PC-3 (cell line): ENCODE results near the gene IFITM5. TPM values are rescaled to one million over a fixed set of nuclear protein-coding genes. Genes with fewer than 3 reads are reported as not detected.

Source experiments
- ATAC-seq: fragments of 200-7000 bp; cut with Tn5 transposase; 2 replicates; pipeline ENCODE4 v1.9.1; 2020; ENCODE audit warnings: mild to moderate bottlenecking, moderate library complexity
- BruUV-seq: library from RNA; stranded (reverse); fragments of 400-500 nt; replicated peaks from 2 replicates; lab custom pipeline; 2021; lab: Mats Ljungman, UMichigan
- CTCF ChIA-PET: fragments of 300-600 bp; sonication (Branson Sonifier 250); formaldehyde crosslinking; loops from one replicate; lab custom pipeline; 2022; ENCODE audit warnings: antibody characterized with exemption; lab: Charles Lee
- POLR2A ChIA-PET: fragments of 300-600 bp; sonication (Branson Sonifier 250); formaldehyde crosslinking; loops from one replicate; lab custom pipeline; 2022; ENCODE audit warnings: antibody characterized with exemption; ENCODE audit not compliant: unreplicated experiment; lab: Charles Lee
- DNase-seq: peaks from one replicate; pipeline ENCODE4 v3.0.0-alpha.2; 2015
- H2AFZ ChIP-seq: fragments of 300-600 bp; sonication (generic); 2 replicates; pipeline ENCODE4 v1.6.0; 2016; ENCODE audit warnings: antibody characterized with exemption, low read length
- H3F3A ChIP-seq: fragments of 300-600 bp; sonication (generic); one replicate; pipeline ENCODE4 v1.6.0; 2017; ENCODE audit warnings: antibody characterized with exemption, low read length, control low read depth, mild to moderate bottlenecking; ENCODE audit not compliant: unreplicated experiment
- H3K27ac ChIP-seq: fragments of 300-600 bp; sonication (generic); 2 replicates; pipeline ENCODE4 v1.5.1; 2016; ENCODE audit warnings: mild to moderate bottlenecking, low read length
- H3K27me3 ChIP-seq: fragments of 300-600 bp; sonication (generic); 2 replicates; pipeline ENCODE4 v1.6.1; 2016; ENCODE audit warnings: low read length, mixed read lengths
- H3K36me3 ChIP-seq: fragments of 300-600 bp; sonication (generic); 2 replicates; pipeline ENCODE4 v1.6.1; 2016; ENCODE audit warnings: low read depth, mixed run types, low read length, mixed read lengths
- H3K4me1 ChIP-seq: fragments of 300-600 bp; sonication (generic); 2 replicates; pipeline ENCODE4 v1.5.1; 2016; ENCODE audit warnings: low read length; ENCODE audit not compliant: insufficient read depth
- H3K4me2 ChIP-seq: fragments of 300-600 bp; sonication (generic); 2 replicates; pipeline ENCODE4 v1.6.0; 2016; ENCODE audit warnings: low read length
- H3K4me3 ChIP-seq: fragments of 300-600 bp; sonication (generic); 2 replicates; pipeline ENCODE4 v1.5.1; 2016; ENCODE audit warnings: mild to moderate bottlenecking, low read length, mixed read lengths
- H3K79me2 ChIP-seq: fragments of 300-600 bp; sonication (generic); 2 replicates; pipeline ENCODE4 v1.6.1; 2017; ENCODE audit warnings: low read length, mixed read lengths
- H3K9ac ChIP-seq: fragments of 300-600 bp; sonication (generic); 2 replicates; pipeline ENCODE4 v1.6.0; 2016; ENCODE audit warnings: mild to moderate bottlenecking, low read length
- H3K9me2 ChIP-seq: fragments of 300-600 bp; sonication (generic); replicated peaks from 2 replicates; pipeline ENCODE4 v1.6.1; 2016; ENCODE audit warnings: mixed run types, low read length, mixed read lengths
- H3K9me3 ChIP-seq: fragments of 300-600 bp; sonication (generic); 2 replicates; pipeline ENCODE4 v1.6.1; 2016; ENCODE audit warnings: low read length, mixed read lengths
- H4K20me1 ChIP-seq: fragments of 300-600 bp; sonication (generic); 2 replicates; pipeline ENCODE4 v1.6.1; 2016; ENCODE audit warnings: low read length, mixed read lengths
- CTCF ChIP-seq: fragments of 300-600 bp; sonication (generic); conservative IDR thresholded peaks from 2 replicates; pipeline ENCODE4 v1.5.1; 2017; ENCODE audit warnings: antibody characterized with exemption, low read depth, mild to moderate bottlenecking, low read length
- EZH2 ChIP-seq: fragments of 300-600 bp; sonication (generic); IDR thresholded peaks from one replicate; pipeline ENCODE4 v1.6.1; 2017; ENCODE audit warnings: antibody characterized with exemption, mild to moderate bottlenecking, low read length; ENCODE audit not compliant: unreplicated experiment
- EZH2phosphoT487 ChIP-seq: fragments of 300-600 bp; sonication (generic); IDR thresholded peaks from 2 replicates; pipeline ENCODE4 v1.6.1; 2018; ENCODE audit warnings: mild to moderate bottlenecking, antibody characterized with exemption, low read length, borderline replicate concordance
- intact Hi-C: fragments of 100-400 bp; cut with micrococcal nuclease; formaldehyde crosslinking; loops from 2 replicates; pipeline ENCODE4 v1.9.0; 2023
- total RNA-seq: library from RNA; depleted of rRNA; stranded (reverse); fragments of >200 nt; gene quantifications from 2 replicates; pipeline ENCODE4 v1.2.3, GENCODE V29; 2014

The IFITM5 gene
- total RNA-seq, 1 experiment from 2014 or later = not detected

- Histone ChIP-seq H3K9ac (no peak overlapping the region), H3K27ac (no peak overlapping the region), H3K27me3 (no peaks in the 10 kb centered on the region), H2AFZ (no peak overlapping the region), H4K20me1 (no peaks in the 10 kb centered on the region), H3K4me2 (no peak overlapping the region), H3K9me2 (no peaks in the 10 kb centered on the region), H3F3A (no peaks in the 10 kb centered on the region), H3K79me2 (peaks cover 3% of the 10 kb centered on the region), H3K4me3 (no peak overlapping the region), H3K36me3 (no peaks in the 10 kb centered on the region), H3K4me1 (peaks cover 2% of the 10 kb centered on the region), H3K9me3 (no peaks in the 10 kb centered on the region)
- no peak for TF ChIP-seq CTCF
- TF ChIP-seq EZH2 = no peak
- intact Hi-C loops = loop anchor here (10.0 kb wide), 1 partner anchor 141 kb away; the partner anchor contains the start of gene ANO9
- DNase-seq = no peak
- ATAC-seq = no peak
- ChIA-PET POLR2A (no interaction called here), CTCF (no interaction called here)
- no TSS peak for BruUV-seq
Observed at GRCh38 chr11:304061-304506, 4.8 kb upstream of the IFITM5 start.

GRCh38 chr11:303363-303762 lies 4.0 kb upstream of the IFITM5 start:
- Histone ChIP-seq H3K27ac (no peak overlapping the region), H3F3A (no peaks in the 10 kb centered on the region), H3K9me3 (no peaks in the 10 kb centered on the region), H3K4me3 (no peak overlapping the region), H3K4me2 (no peak overlapping the region), H3K4me1 (no peaks in the 10 kb centered on the region), H3K27me3 (no peaks in the 10 kb centered on the region), H3K36me3 (no peaks in the 10 kb centered on the region), H3K9me2 (no peaks in the 10 kb centered on the region), H4K20me1 (no peaks in the 10 kb centered on the region), H2AFZ (no peak overlapping the region), H3K9ac (no peak overlapping the region), H3K79me2 (no peaks in the 10 kb centered on the region)
- no TSS peak for BruUV-seq
- ATAC-seq = no peak
- no peak for DNase-seq
- intact Hi-C loops = loop anchor here (10.0 kb wide), 1 partner anchor 141 kb away; the partner anchor contains the start of gene ANO9
- ChIA-PET POLR2A (no interaction called here), CTCF (no interaction called here)
- TF ChIP-seq EZH2phosphoT487 (no peak), EZH2 (no peak), CTCF (no peak)

- no peak overlapping the region for H3K9ac ChIP-seq
- ChIA-PET CTCF (no interaction called here), POLR2A (interaction anchor here (0.5 kb wide), 1 partner anchor 70 kb away, joined by 3 read pairs; no protein-coding TSS in a partner anchor)
- TF ChIP-seq EZH2 = no peak
- H3K36me3 ChIP-seq = no peaks in the 10 kb centered on the region
- no peaks in the 10 kb centered on the region for H3K9me3 ChIP-seq
- H4K20me1 ChIP-seq = no peaks in the 10 kb centered on the region
- BruUV-seq = no TSS peak
- no peak overlapping the region for H3K27ac ChIP-seq
- no peaks in the 10 kb centered on the region for H3K27me3 ChIP-seq
- no peaks in the 10 kb centered on the region for H3K4me1 ChIP-seq
- intact Hi-C loops = loop anchor here (10.0 kb wide), 1 partner anchor 145 kb away; the partner anchor contains the start of gene ANO9
- ATAC-seq (no peak; the same call in 1 of the 2 replicates), DNase-seq (no peak)
- H3K9me2 ChIP-seq = no peaks in the 10 kb centered on the region
- H3K79me2 ChIP-seq = no peaks in the 10 kb centered on the region
- no peaks in the 10 kb centered on the region for H3F3A ChIP-seq
- no peak overlapping the region for H2AFZ ChIP-seq
- no peak overlapping the region for H3K4me3 ChIP-seq
- H3K4me2 ChIP-seq = no peak overlapping the region
Observed at GRCh38 chr11:299951-300735, 817 bp upstream of the IFITM5 start.
